HepG2 (cell line): ENCODE measurements around the gene PEPD. TPM values are rescaled to one million over a fixed set of nuclear protein-coding genes. Genes with fewer than 3 reads are reported as not detected.

Experiments used
- DR1 ChIP-seq: sonication (generic); formaldehyde crosslinking; IDR thresholded peaks from 2 replicates; pipeline ENCODE4 v1.8.0; 2021; ENCODE audit warnings: mild to moderate bottlenecking, missing genetic modification reagents, inconsistent platforms
- FOXA3 ChIP-seq: IDR thresholded peaks from 2 replicates; pipeline ENCODE4 v1.6.1; 2016; ENCODE audit warnings: missing genetic modification reagents, missing compliant biosample characterization
- PLRG1 ChIP-seq: fragments of 450-650 bp; conservative IDR thresholded peaks from 2 replicates; pipeline ENCODE4 v1.6.1; 2016
- SKI ChIP-seq: fragments of 450-650 bp; IDR thresholded peaks from one replicate; pipeline ENCODE4 v1.6.1; 2018; ENCODE audit warnings: mild to moderate bottlenecking; ENCODE audit not compliant: partially characterized antibody
- SOX6 ChIP-seq, 2 experiments: fragments of 450-650 bp in 1 of 2; sonication (generic) in 1 of 2; formaldehyde crosslinking in 1 of 2; IDR thresholded peaks; 2 replicates each; pipeline versions ENCODE4 v1.4.0 to v1.6.1; 2017 to 2020; ENCODE audit warnings: antibody characterized with exemption in 1 of 2, mild to moderate bottlenecking in 1 of 2, missing genetic modification reagents in 1 of 2
- TBP ChIP-seq: sonication (generic); formaldehyde crosslinking; IDR thresholded peaks from 2 replicates; pipeline ENCODE4 v1.5.0; 2020; ENCODE audit warnings: missing genetic modification reagents
- TCF7 ChIP-seq: sonication (generic); IDR thresholded peaks from 2 replicates; pipeline ENCODE4 v1.6.1; 2016; ENCODE audit warnings: antibody characterized with exemption, low read depth
- ZBTB40 ChIP-seq, 2 experiments: fragments of 450-650 bp in 1 of 2; sonication (generic) in 1 of 2; formaldehyde crosslinking in 1 of 2; IDR thresholded peaks; 2 replicates each; pipeline versions ENCODE4 v1.6.1 to v1.8.0; 2016 to 2022; ENCODE audit warnings: antibody characterized with exemption in 1 of 2, mild to moderate bottlenecking in 1 of 2, missing genetic modification reagents in 1 of 2
- ZNF589 ChIP-seq: sonication (generic); formaldehyde crosslinking; conservative IDR thresholded peaks from 2 replicates; pipeline ENCODE4 v1.8.0; 2022; ENCODE audit warnings: mild to moderate bottlenecking, moderate library complexity, missing genetic modification reagents
- ZNF687 ChIP-seq: sonication (generic); formaldehyde crosslinking; IDR thresholded peaks from 2 replicates; pipeline ENCODE4 v1.5.1; 2020; ENCODE audit warnings: mild to moderate bottlenecking, missing genetic modification reagents, moderate library complexity
- polyA plus RNA-seq, 8 experiments: library from polyadenylated mRNA; depleted of rRNA in 3 of 8; stranded (reverse) in 7 of 8; unstranded in 1 of 8; fragments of >200 nt; fragmentation: Illumina TruSeq in 4 of 8; extraction: Trizol in 4 of 8; gene quantifications; 2 replicates each; pipeline versions ENCODE4 v1.2.1 to v1.2.3, GENCODE V29; 2011 to 2016; ENCODE audit warnings: low read depth in 4 of 8, missing spikeins in 1 of 8, mixed read lengths in 1 of 8; ENCODE audit not compliant: insufficient read depth in 1 of 8
- total RNA-seq, 5 experiments: library from RNA; depleted of rRNA; stranded (reverse); fragments of >200 nt; fragmentation: Illumina TruSeq; extraction: Trizol; gene quantifications; 2 replicates each; pipeline ENCODE4 v1.2.3, GENCODE V29; 2016; ENCODE audit warnings: low read depth in 1 of 5

Gene PEPD
- total and polyA plus RNA-seq, 2 of the 13 experiments (the other 11 are each of a cell fraction or from before 2014, with no cell fraction given): 60.7 to 75.1 TPM

- TF ChIP-seq ZNF687 (CRISPR knock-in tag) (no peak), PLRG1 (no peak), FOXA3 (no peak), ZNF589 (CRISPR knock-in tag) (no peak), TCF7 (no peak), SKI (no peak), SOX6 (IDR thresholded peaks at IDR 0.05) (no peak), SOX6 (CRISPR knock-in tag; IDR thresholded peaks at IDR 0.05) (no peak), DR1 (CRISPR knock-in tag) (no peak), TBP (no peak), ZBTB40 (IDR thresholded peaks at IDR 0.05) (no peak), ZBTB40 (CRISPR knock-in tag; IDR thresholded peaks at IDR 0.05) (no peak)
- TF ChIP-seq, all 625 proteins: peak for 0
These were observed 103.1 kb downstream of the PEPD start (continued) for GRCh38 chr19:33418461-33418860.
